IMR-90 (cell line): ENCODE measurements around the gene RYR2. TPM values are rescaled to one million over a fixed set of nuclear protein-coding genes. Genes with fewer than 3 reads are reported as not detected.

Experiments used
- ATAC-seq: fragments of 200-7000 bp; cut with Tn5 transposase; 2 replicates; pipeline ENCODE4 v1.9.1; 2020; ENCODE audit warnings: low read depth, mild to moderate bottlenecking, moderate library complexity
- BruUV-seq: library from RNA; stranded (reverse); fragments of 400-500 nt; replicated peaks from 2 replicates; lab custom pipeline; 2021; lab: Mats Ljungman, UMichigan
- CTCF ChIA-PET: fragments of 300-600 bp; formaldehyde crosslinking; extraction: SDS; loops from one replicate; lab custom pipeline; 2021; ENCODE audit warnings: antibody characterized with exemption; lab: Yijun Ruan, JAX
- POLR2A ChIA-PET: fragments of 300-600 bp; sonication (Branson Sonifier 250); formaldehyde crosslinking; loops from one replicate; lab custom pipeline; 2022; ENCODE audit warnings: antibody characterized with exemption; ENCODE audit not compliant: unreplicated experiment; lab: Charles Lee
- DNase-seq: peaks from one replicate; pipeline ENCODE4 v3.0.0; 2013
- H2AFZ ChIP-seq: replicated peaks from 2 replicates; pipeline ENCODE3; 2013; ENCODE audit warnings: low read length, mild to moderate bottlenecking; ENCODE audit not compliant: poor library complexity
- H2AK5ac ChIP-seq: 2 replicates; pipeline ENCODE4 v1.6.1; 2013; ENCODE audit warnings: low read depth, low read length, inconsistent platforms
- H2AK9ac ChIP-seq: replicated peaks from 2 replicates; pipeline ENCODE3; 2013; ENCODE audit warnings: mild to moderate bottlenecking, low read depth, low read length, moderate library complexity; ENCODE audit not compliant: poor library complexity
- H2BK120ac ChIP-seq: 2 replicates; pipeline ENCODE4 v1.6.1; 2013; ENCODE audit warnings: low read depth, low read length, inconsistent platforms
- H2BK15ac ChIP-seq: 3 replicates; pipeline ENCODE4 v1.6.1; 2013; ENCODE audit warnings: low read depth, low read length, inconsistent platforms
- H2BK20ac ChIP-seq: 2 replicates; pipeline ENCODE4 v1.6.1; 2013; ENCODE audit warnings: low read depth, mild to moderate bottlenecking, inconsistent platforms, low read length, moderate library complexity
- H2BK5ac ChIP-seq: 2 replicates; pipeline ENCODE4 v1.6.1; 2013; ENCODE audit warnings: mild to moderate bottlenecking, low read depth, low read length, inconsistent platforms; ENCODE audit not compliant: poor library complexity, severe bottlenecking
- H3K14ac ChIP-seq: replicated peaks from 2 replicates; pipeline ENCODE4 v1.6.1; 2013; ENCODE audit warnings: low read depth, low read length, inconsistent platforms
- H3K18ac ChIP-seq: 2 replicates; pipeline ENCODE4 v1.6.1; 2013; ENCODE audit warnings: low read depth, low read length, control low read depth
- H3K23ac ChIP-seq: 2 replicates; pipeline ENCODE4 v1.6.1; 2013; ENCODE audit warnings: low read depth, low read length, inconsistent platforms
- H3K27ac ChIP-seq: 2 replicates; pipeline ENCODE4 v1.5.1; 2013; ENCODE audit warnings: mild to moderate bottlenecking, control low read depth, low read length; ENCODE audit not compliant: insufficient read depth
- H3K27me3 ChIP-seq: 2 replicates; pipeline ENCODE4 v1.6.1; 2013; ENCODE audit warnings: low read length; ENCODE audit not compliant: control insufficient read depth, insufficient read depth
- H3K36me3 ChIP-seq: 2 replicates; pipeline ENCODE4 v1.6.1; 2013; ENCODE audit warnings: low read length, mixed read lengths; ENCODE audit not compliant: control insufficient read depth, insufficient read depth
- H3K4ac ChIP-seq: 2 replicates; pipeline ENCODE4 v1.6.1; 2013; ENCODE audit warnings: low read depth, low read length, inconsistent platforms
- H3K4me1 ChIP-seq: 2 replicates; pipeline ENCODE4 v1.6.1; 2013; ENCODE audit warnings: low read length, mixed read lengths; ENCODE audit not compliant: control insufficient read depth, insufficient read depth
- H3K4me2 ChIP-seq: 2 replicates; pipeline ENCODE4 v1.6.1; 2013; ENCODE audit warnings: low read depth, mild to moderate bottlenecking, control low read depth, low read length, moderate library complexity
- H3K4me3 ChIP-seq: 2 replicates; pipeline ENCODE4 v1.5.1; 2013; ENCODE audit warnings: low read depth, mild to moderate bottlenecking, control low read depth, low read length, moderate library complexity; ENCODE audit not compliant: insufficient read depth
- H3K56ac ChIP-seq: 2 replicates; pipeline ENCODE4 v1.6.1; 2013; ENCODE audit warnings: low read length, inconsistent platforms; ENCODE audit not compliant: insufficient read depth; ENCODE audit errors: extremely low read depth
- H3K79me1 ChIP-seq, 2 experiments: 2 replicates each; pipeline ENCODE4 v1.6.1; 2013; ENCODE audit warnings: low read length in 2 of 2, inconsistent platforms in 1 of 2, low read depth in 1 of 2
- H3K9ac ChIP-seq: 2 replicates; pipeline ENCODE4 v1.6.1; 2013; ENCODE audit warnings: low read depth, low read length, control low read depth
- H3K9me1 ChIP-seq: 2 replicates; pipeline ENCODE4 v1.6.1; 2013; ENCODE audit warnings: low read length, inconsistent platforms; ENCODE audit not compliant: insufficient read depth
- H3K9me3 ChIP-seq: 2 replicates; pipeline ENCODE4 v1.6.1; 2013; ENCODE audit warnings: low read length; ENCODE audit not compliant: control insufficient read depth, insufficient read depth
- H4K20me1 ChIP-seq: 2 replicates; pipeline ENCODE4 v1.6.1; 2013; ENCODE audit warnings: low read length, inconsistent platforms; ENCODE audit not compliant: insufficient read depth
- H4K5ac ChIP-seq: 2 replicates; pipeline ENCODE4 v1.6.1; 2013; ENCODE audit warnings: mild to moderate bottlenecking, low read depth, low read length, control low read depth
- H4K8ac ChIP-seq, 2 experiments: 2 replicates each; pipeline ENCODE4 v1.6.1; 2013; ENCODE audit warnings: low read depth in 2 of 2, low read length in 2 of 2, control low read depth in 1 of 2, inconsistent platforms in 1 of 2
- H4K91ac ChIP-seq: 2 replicates; pipeline ENCODE4 v1.6.1; 2013; ENCODE audit warnings: low read depth, low read length, inconsistent platforms; ENCODE audit not compliant: insufficient read depth
- CEBPB ChIP-seq: IDR thresholded peaks from 2 replicates; pipeline ENCODE4 v1.6.1; 2012; ENCODE audit warnings: low read depth, low read length, improper control_type of control experiment
- CHD1 ChIP-seq: IDR thresholded peaks from 2 replicates; pipeline ENCODE4 v1.6.1; 2012; ENCODE audit warnings: low read depth, low read length, improper control_type of control experiment
- FOS ChIP-seq: fragments of 150-350 bp; IDR thresholded peaks from 2 replicates; pipeline ENCODE4 v1.6.1; 2016; ENCODE audit warnings: low read depth, low read length
- MAFK ChIP-seq: IDR thresholded peaks from 2 replicates; pipeline ENCODE4 v1.6.1; 2012; ENCODE audit warnings: low read depth, low read length, improper control_type of control experiment
- MAZ ChIP-seq: IDR thresholded peaks from 2 replicates; pipeline ENCODE4 v1.6.1; 2012; ENCODE audit warnings: low read depth, mild to moderate bottlenecking, low read length, improper control_type of control experiment, moderate library complexity, borderline replicate concordance
- MXI1 ChIP-seq: IDR thresholded peaks from 2 replicates; pipeline ENCODE4 v1.6.1; 2012; ENCODE audit warnings: low read depth, mild to moderate bottlenecking, low read length, moderate library complexity, borderline replicate concordance
- NFE2L2 ChIP-seq: fragments of 150-350 bp; IDR thresholded peaks from 2 replicates; pipeline ENCODE4 v1.6.1; 2016; ENCODE audit warnings: low read depth, mild to moderate bottlenecking, low read length
- POLR2A ChIP-seq: IDR thresholded peaks from 2 replicates; pipeline ENCODE4 v1.6.1; 2012; ENCODE audit warnings: mild to moderate bottlenecking, low read depth, low read length
- RAD21 ChIP-seq: IDR thresholded peaks from 2 replicates; pipeline ENCODE4 v1.6.1; 2012; ENCODE audit warnings: low read length, improper control_type of control experiment
- RCOR1 ChIP-seq: IDR thresholded peaks from 2 replicates; pipeline ENCODE4 v1.6.1; 2012; ENCODE audit warnings: mild to moderate bottlenecking, low read length, improper control_type of control experiment; ENCODE audit not compliant: insufficient replicate concordance
- RFX5 ChIP-seq: IDR thresholded peaks from 2 replicates; pipeline ENCODE4 v1.8.0; 2012; ENCODE audit warnings: low read depth, mild to moderate bottlenecking, low read length, moderate library complexity
- SMC3 ChIP-seq: fragments of 150-350 bp; IDR thresholded peaks from 2 replicates; pipeline ENCODE4 v1.6.1; 2016; ENCODE audit warnings: low read depth, mild to moderate bottlenecking, antibody characterized with exemption, low read length, moderate library complexity
- WGBS, 2 experiments: methylation state at CpG; one replicate each; pipeline versions ENCODE4 v1.1.5 to v1.1.7; 2013; ENCODE audit warnings: missing lambda C conversion rate in 2 of 2; ENCODE audit not compliant: insufficient read length in 1 of 2; ENCODE audit errors: extremely low coverage in 2 of 2; 5-methylcytosine and 5-hydroxymethylcytosine counted together
- dilution Hi-C: fragments of 300-500 bp; cut with HindIII; formaldehyde crosslinking; loops from one replicate; pipeline ENCODE4 v1.14.3; 2018; ENCODE audit warnings: low sequenced_read_pairs; ENCODE audit not compliant: unreplicated experiment
- in situ Hi-C: fragments of 300-500 bp; cut with MboI; formaldehyde crosslinking; loops from 3 replicates; pipeline ENCODE4 v1.14.3; 2019; ENCODE audit warnings: low sequenced_read_pairs, inconsistent platforms, mixed read lengths
- intact Hi-C: fragments of 100-400 bp; cut with micrococcal nuclease; formaldehyde crosslinking; loops from 2 replicates; pipeline ENCODE4 v1.10.0; 2022
- polyA plus RNA-seq, 3 experiments: library from polyadenylated mRNA; depleted of rRNA; stranded (reverse); fragments of >200 nt; gene quantifications; 2 replicates each; pipeline ENCODE4 v1.2.3, GENCODE V29; 2012; ENCODE audit warnings: low replicate concordance in 1 of 3
- total RNA-seq: library from RNA; depleted of rRNA; stranded (reverse); fragments of >200 nt; gene quantifications from 2 replicates; pipeline ENCODE4 v1.2.3, GENCODE V29; 2012
- TF ChIP-seq, protein P1 (sequence below): fragments of 150-350 bp; IDR thresholded peaks from 2 replicates; pipeline ENCODE4 v1.6.1; 2016; ENCODE audit warnings: low read depth, mild to moderate bottlenecking, low read length, moderate library complexity, borderline replicate concordance
- TF ChIP-seq, protein P2 (sequence below): conservative IDR thresholded peaks from 2 replicates; pipeline ENCODE4 v1.5.1; 2012; ENCODE audit warnings: mild to moderate bottlenecking, low read depth, low read length, improper control_type of control experiment
- TF ChIP-seq, protein P3 (sequence below): fragments of 150-350 bp; IDR thresholded peaks from 2 replicates; pipeline ENCODE4 v1.6.1; 2017; ENCODE audit warnings: mild to moderate bottlenecking, antibody characterized with exemption, low read length, low read depth

The RYR2 gene
- total and polyA plus RNA-seq, 2 of the 4 experiments (the other 2 are of a cell fraction) = not detected

DNA sequence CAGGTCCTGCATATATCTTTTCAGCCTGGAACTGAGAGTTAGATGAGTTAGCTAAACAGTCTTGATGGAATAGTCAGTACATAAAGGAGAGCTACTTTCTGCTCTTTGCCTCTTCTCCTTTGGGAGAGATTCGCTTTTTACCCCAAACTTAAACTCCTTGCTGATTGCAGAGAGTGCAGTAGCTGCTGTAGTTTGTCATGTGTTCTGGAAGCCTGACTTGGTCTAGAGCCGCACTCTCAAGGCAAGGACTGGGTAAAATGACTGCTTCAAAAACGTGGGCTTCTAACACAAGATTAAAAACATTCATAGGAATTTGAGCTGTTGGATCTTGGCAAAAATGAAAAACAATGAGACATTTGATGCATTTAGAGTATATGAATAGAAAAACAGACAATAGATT lies 351.6 kb downstream of the RYR2 start:
- Histone ChIP-seq H2BK5ac (no peak overlapping the region), H3K9me1 (no peaks in the 10 kb centered on the region), H4K91ac (no peak overlapping the region), H2BK120ac (no peak overlapping the region), H4K20me1 (no peaks in the 10 kb centered on the region), H3K27me3 (no peaks in the 10 kb centered on the region), H3K14ac (no peak overlapping the region), H2BK15ac (no peak overlapping the region), H3K56ac (no peak overlapping the region), H4K5ac (no peak overlapping the region), H2BK20ac (no peak overlapping the region), H2AK9ac (no peak overlapping the region), H3K18ac (no peak overlapping the region), H3K9me3 (no peaks in the 10 kb centered on the region; the same call in 1 of the 2 replicates), H4K8ac (no peak overlapping the region), H2AFZ (no peak overlapping the region), H3K79me1 (no peaks in the 10 kb centered on the region), H3K36me3 (no peaks in the 10 kb centered on the region), H3K4me3 (no peak overlapping the region), H3K9ac (no peak overlapping the region), H3K4me1 (no peaks in the 10 kb centered on the region), H3K23ac (no peak overlapping the region), H3K27ac (no peak overlapping the region), H3K4me2 (no peak overlapping the region), H3K4ac (no peak overlapping the region), H2AK5ac (no peak overlapping the region)
- DNase-seq (no peak), ATAC-seq (no peak)
- BruUV-seq = no TSS peak
- CTCF ChIA-PET = no interaction called here
- no CpG with 5 or more reads among the region's 3 CpGs for WGBS, 2 experiments
- dilution Hi-C loops = no loop called here
- intact Hi-C loops = no loop called here
- POLR2A ChIA-PET = no interaction called here
- in situ Hi-C loops = loop anchor here (25.0 kb wide), 3 partner anchors 631 to 1281 kb away; partner anchors contain the start of gene HEATR1
- TF ChIP-seq, protein P1, sequence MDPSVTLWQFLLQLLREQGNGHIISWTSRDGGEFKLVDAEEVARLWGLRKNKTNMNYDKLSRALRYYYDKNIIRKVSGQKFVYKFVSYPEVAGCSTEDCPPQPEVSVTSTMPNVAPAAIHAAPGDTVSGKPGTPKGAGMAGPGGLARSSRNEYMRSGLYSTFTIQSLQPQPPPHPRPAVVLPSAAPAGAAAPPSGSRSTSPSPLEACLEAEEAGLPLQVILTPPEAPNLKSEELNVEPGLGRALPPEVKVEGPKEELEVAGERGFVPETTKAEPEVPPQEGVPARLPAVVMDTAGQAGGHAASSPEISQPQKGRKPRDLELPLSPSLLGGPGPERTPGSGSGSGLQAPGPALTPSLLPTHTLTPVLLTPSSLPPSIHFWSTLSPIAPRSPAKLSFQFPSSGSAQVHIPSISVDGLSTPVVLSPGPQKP = no peak
- TF ChIP-seq, protein P2, sequence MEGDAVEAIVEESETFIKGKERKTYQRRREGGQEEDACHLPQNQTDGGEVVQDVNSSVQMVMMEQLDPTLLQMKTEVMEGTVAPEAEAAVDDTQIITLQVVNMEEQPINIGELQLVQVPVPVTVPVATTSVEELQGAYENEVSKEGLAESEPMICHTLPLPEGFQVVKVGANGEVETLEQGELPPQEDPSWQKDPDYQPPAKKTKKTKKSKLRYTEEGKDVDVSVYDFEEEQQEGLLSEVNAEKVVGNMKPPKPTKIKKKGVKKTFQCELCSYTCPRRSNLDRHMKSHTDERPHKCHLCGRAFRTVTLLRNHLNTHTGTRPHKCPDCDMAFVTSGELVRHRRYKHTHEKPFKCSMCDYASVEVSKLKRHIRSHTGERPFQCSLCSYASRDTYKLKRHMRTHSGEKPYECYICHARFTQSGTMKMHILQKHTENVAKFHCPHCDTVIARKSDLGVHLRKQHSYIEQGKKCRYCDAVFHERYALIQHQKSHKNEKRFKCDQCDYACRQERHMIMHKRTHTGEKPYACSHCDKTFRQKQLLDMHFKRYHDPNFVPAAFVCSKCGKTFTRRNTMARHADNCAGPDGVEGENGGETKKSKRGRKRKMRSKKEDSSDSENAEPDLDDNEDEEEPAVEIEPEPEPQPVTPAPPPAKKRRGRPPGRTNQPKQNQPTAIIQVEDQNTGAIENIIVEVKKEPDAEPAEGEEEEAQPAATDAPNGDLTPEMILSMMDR = no peak
- TF ChIP-seq MAFK (no peak), CHD1 (no peak), POLR2A (no peak), RCOR1 (no peak), MXI1 (no peak), NFE2L2 (no peak), FOS (no peak), RFX5 (no peak), RAD21 (no peak), CEBPB (no peak), SMC3 (no peak), MAZ (no peak)
- TF ChIP-seq, protein P3, sequence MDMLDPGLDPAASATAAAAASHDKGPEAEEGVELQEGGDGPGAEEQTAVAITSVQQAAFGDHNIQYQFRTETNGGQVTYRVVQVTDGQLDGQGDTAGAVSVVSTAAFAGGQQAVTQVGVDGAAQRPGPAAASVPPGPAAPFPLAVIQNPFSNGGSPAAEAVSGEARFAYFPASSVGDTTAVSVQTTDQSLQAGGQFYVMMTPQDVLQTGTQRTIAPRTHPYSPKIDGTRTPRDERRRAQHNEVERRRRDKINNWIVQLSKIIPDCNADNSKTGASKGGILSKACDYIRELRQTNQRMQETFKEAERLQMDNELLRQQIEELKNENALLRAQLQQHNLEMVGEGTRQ = no peak
